H1 (cell line): ENCODE data around the gene PLSCR3. TPM values are rescaled to one million over a fixed set of nuclear protein-coding genes. Genes with fewer than 3 reads are reported as not detected.

Experiments
- PHF8 ChIP-seq: fragments of 200-600 bp; sonication (generic); conservative IDR thresholded peaks from 2 replicates; pipeline ENCODE4 v1.7.1; 2012; ENCODE audit warnings: low read depth, mild to moderate bottlenecking, inconsistent platforms, low read length, moderate library complexity
- POLR2A ChIP-seq, 2 experiments: IDR thresholded peaks; 1 replicate in 1 of 2; 2 replicates in 1 of 2; pipeline ENCODE4 v1.6.1; 2011; ENCODE audit warnings: low read depth in 2 of 2, low read length in 2 of 2, mild to moderate bottlenecking in 2 of 2; ENCODE audit errors: control extremely low read depth in 1 of 2
- RBBP5 ChIP-seq: IDR thresholded peaks from 2 replicates; pipeline ENCODE4 v1.7.1; 2012; ENCODE audit warnings: low read depth, mild to moderate bottlenecking, inconsistent platforms, low read length, moderate library complexity, borderline replicate concordance
- polyA plus RNA-seq, 7 experiments: library from polyadenylated mRNA; depleted of rRNA in 3 of 7; stranded (reverse) in 5 of 7; unstranded in 2 of 7; fragments of >200 nt in 5 of 7; fragments of 200-250 nt in 2 of 7; gene quantifications; 1 replicate in 5 of 7; 2 replicates in 1 of 7; 4 replicates in 1 of 7; pipeline versions ENCODE4 v1.2.1 to v1.2.3, GENCODE V29; 2011 to 2013; ENCODE audit warnings: missing spikeins in 2 of 7, mixed read lengths in 2 of 7
- total RNA-seq: library from RNA; stranded (reverse); fragmentation: NEBNext Ultra II Directional; extraction: Animal tissue kit (Norgen Biotek cat#: 25700); gene quantifications from 2 replicates; pipeline ENCODE4 v1.2.1, GENCODE V29; 2021
- TF ChIP-seq, protein P1 (sequence below), 3 experiments: IDR thresholded peaks; 1 replicate in 2 of 3; 2 replicates in 1 of 3; pipeline versions ENCODE4 v1.5.1 to v1.6.1; 2011; ENCODE audit warnings: low read length in 3 of 3, mild to moderate bottlenecking in 3 of 3, inconsistent platforms in 2 of 3, low read depth in 1 of 3, moderate library complexity in 1 of 3; ENCODE audit not compliant: insufficient read depth in 1 of 3; ENCODE audit errors: control extremely low read depth in 1 of 3

PLSCR3 gene
- total and polyA plus RNA-seq, 2 of the 8 experiments (the other 6 are each of a cell fraction or from before 2014, with no cell fraction given), result 36.1 to 38.7 TPM

DNA sequence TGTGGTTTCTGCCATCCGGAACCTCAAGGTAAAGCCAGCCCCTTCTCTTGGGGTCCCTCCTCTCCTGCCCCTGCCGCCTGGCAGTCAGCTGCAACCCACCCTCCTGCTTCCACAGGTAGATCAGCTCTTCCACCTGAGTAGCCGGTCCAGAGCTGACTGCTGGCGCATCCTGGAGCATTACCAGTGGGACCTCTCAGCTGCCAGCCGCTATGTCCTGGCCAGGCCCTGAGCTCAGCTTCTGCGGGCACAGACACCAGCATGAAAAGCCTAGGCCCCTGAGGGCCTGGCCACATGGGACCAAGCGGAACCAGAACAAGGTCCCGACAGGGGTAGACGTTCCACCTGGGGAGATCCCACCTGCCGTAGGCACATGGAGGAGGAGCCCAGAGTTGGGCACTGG, 5.5 kb downstream of the PLSCR3 start (continued):
- TF ChIP-seq, protein P1, sequence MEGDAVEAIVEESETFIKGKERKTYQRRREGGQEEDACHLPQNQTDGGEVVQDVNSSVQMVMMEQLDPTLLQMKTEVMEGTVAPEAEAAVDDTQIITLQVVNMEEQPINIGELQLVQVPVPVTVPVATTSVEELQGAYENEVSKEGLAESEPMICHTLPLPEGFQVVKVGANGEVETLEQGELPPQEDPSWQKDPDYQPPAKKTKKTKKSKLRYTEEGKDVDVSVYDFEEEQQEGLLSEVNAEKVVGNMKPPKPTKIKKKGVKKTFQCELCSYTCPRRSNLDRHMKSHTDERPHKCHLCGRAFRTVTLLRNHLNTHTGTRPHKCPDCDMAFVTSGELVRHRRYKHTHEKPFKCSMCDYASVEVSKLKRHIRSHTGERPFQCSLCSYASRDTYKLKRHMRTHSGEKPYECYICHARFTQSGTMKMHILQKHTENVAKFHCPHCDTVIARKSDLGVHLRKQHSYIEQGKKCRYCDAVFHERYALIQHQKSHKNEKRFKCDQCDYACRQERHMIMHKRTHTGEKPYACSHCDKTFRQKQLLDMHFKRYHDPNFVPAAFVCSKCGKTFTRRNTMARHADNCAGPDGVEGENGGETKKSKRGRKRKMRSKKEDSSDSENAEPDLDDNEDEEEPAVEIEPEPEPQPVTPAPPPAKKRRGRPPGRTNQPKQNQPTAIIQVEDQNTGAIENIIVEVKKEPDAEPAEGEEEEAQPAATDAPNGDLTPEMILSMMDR (IDR thresholded peaks at IDR 0.05; ENCODE audit: control extremely low read depth in 1 of 3, insufficient read depth in 1 of 3, low read depth in 1 of 3, low read length in 3 of 3), result no peak
- no peak for TF ChIP-seq RBBP5
- no peak for TF ChIP-seq POLR2A (IDR thresholded peaks at IDR 0.05; ENCODE audit: control extremely low read depth in 1 of 2, low read depth in 2 of 2, low read length in 2 of 2)
- no peak for TF ChIP-seq PHF8
